H1 (cell line): ENCODE results near the gene WNK4. TPM values are rescaled to one million over a fixed set of nuclear protein-coding genes. Genes with fewer than 3 reads are reported as not detected.

Experiments used
- KDM1A ChIP-seq: fragments of 200-600, 300-600 bp; sonication (generic); IDR thresholded peaks from 2 replicates; pipeline ENCODE4 v1.7.1; 2016; ENCODE audit warnings: mild to moderate bottlenecking, low read length, borderline replicate concordance
- TEAD4 ChIP-seq: IDR thresholded peaks from 2 replicates; pipeline ENCODE4 v1.6.1; 2012; ENCODE audit warnings: low read depth, low read length, inconsistent platforms, mixed read lengths
- polyA plus RNA-seq, 7 experiments: library from polyadenylated mRNA; depleted of rRNA in 3 of 7; stranded (reverse) in 5 of 7; unstranded in 2 of 7; fragments of >200 nt in 5 of 7; fragments of 200-250 nt in 2 of 7; gene quantifications; 1 replicate in 5 of 7; 2 replicates in 1 of 7; 4 replicates in 1 of 7; pipeline versions ENCODE4 v1.2.1 to v1.2.3, GENCODE V29; 2011 to 2013; ENCODE audit warnings: missing spikeins in 2 of 7, mixed read lengths in 2 of 7
- total RNA-seq: library from RNA; stranded (reverse); fragmentation: NEBNext Ultra II Directional; extraction: Animal tissue kit (Norgen Biotek cat#: 25700); gene quantifications from 2 replicates; pipeline ENCODE4 v1.2.1, GENCODE V29; 2021

Gene WNK4
- total and polyA plus RNA-seq, 2 of the 8 experiments (the other 6 are each of a cell fraction or from before 2014, with no cell fraction given) = 0.21 to 1.7 TPM

DNA sequence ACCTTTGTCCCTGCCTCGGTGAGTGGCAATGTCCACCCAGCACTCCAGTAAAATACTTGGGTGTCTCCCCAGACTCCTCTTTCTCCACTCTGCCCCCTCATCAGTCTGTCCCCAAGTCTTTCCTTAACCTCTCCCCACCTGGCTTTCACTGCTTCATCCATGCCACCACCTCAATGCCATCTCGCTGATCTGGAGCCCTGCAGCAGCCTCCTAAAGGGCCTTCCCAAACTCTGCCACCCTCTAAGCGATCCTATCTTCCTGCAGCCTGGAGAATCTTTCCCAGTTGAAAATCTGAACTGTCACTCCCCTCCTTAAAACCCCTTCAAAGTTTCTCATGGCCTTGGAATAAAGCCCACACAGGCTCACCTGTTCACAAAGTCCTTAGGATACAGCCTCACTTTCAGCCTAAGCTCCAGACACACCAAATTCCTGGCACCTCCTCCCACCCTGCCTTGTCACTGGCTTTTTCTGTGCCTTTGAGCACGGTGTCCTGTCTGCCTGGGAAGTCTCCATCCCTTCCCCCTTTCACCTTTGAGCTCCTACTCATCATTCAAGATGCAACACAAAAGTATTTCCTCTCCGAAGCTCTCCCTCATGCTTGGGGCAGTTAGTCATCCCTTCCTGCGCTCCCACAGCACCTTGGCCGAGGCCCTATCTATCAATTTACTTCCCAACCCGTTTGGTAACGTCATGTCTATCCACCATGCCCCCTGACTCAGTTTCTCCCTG lies 2.8 kb downstream of the WNK4 start (continued):
- TF ChIP-seq TEAD4 (no peak), KDM1A (no peak)
- TF ChIP-seq, all 59 proteins: peak for 0
